Subcutaneous adipose tissue (tissue), 4 donors: ENCODE results near the gene KIFC3. TPM values are rescaled to one million over a fixed set of nuclear protein-coding genes. Genes with fewer than 3 reads are reported as not detected.

Experiments used
- CTCF ChIP-seq: fragments of 450-650 bp; IDR thresholded peaks from one replicate; pipeline ENCODE4 v1.5.1; 2016; ENCODE audit warnings: low read depth, mild to moderate bottlenecking, control low read depth, antibody characterized with exemption, moderate library complexity
- total RNA-seq, 4 donors: library from RNA; depleted of rRNA; stranded (reverse); fragments of >200 nt; gene quantifications; one replicate each; pipeline ENCODE4 v1.1.0, GENCODE V29; 2016

KIFC3 gene
- total RNA-seq, 4 donors from 2014 or later, result 17.9 to 58.8 (median 28.7) TPM

GRCh38 chr16:57842601-57843000, 40.3 kb upstream of the KIFC3 start:
- TF ChIP-seq CTCF, result no peak

- TF ChIP-seq CTCF, result no peak
These were observed 38.5 kb upstream of the KIFC3 start for GRCh38 chr16:57840833-57841232.

GRCh38 chr16:57838161-57838560, 35.9 kb upstream of the KIFC3 start:
- no peak for TF ChIP-seq CTCF

GRCh38 chr16:57837305-57838125, 35.2 kb upstream of the KIFC3 start:
- no peak for TF ChIP-seq CTCF

- no peak for TF ChIP-seq CTCF
These were observed 32.6 kb upstream of the KIFC3 start for GRCh38 chr16:57834936-57835335.

DNA sequence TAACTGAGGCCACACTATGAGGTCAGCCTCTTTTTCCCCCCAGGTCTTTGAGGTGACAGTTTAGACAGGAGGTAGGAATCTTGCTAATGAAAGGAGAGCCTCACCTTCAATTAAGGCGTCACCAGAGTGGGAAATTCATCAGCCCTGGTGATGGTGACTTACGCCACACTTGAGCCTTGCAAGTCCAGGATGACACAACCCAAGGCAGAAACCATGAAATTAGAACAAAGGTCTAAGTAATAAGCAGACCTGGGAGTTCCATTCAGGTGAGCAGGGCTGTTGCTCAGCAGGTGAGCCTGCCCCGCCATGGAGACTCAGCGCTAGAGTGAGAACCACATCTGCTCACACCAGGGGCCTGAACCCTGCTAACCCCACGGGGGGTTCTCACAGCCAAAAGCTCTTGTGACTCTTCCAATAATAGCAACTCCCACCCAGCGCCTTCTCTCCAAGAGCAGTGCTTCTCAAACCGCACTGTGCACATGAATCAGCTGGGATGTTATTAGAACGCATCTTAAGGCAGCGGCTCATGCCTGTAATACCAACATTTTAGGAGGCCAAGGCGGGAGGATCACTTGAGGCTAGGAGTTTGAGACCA, 28.7 kb upstream of the KIFC3 start:
- TF ChIP-seq CTCF, result no peak

DNA sequence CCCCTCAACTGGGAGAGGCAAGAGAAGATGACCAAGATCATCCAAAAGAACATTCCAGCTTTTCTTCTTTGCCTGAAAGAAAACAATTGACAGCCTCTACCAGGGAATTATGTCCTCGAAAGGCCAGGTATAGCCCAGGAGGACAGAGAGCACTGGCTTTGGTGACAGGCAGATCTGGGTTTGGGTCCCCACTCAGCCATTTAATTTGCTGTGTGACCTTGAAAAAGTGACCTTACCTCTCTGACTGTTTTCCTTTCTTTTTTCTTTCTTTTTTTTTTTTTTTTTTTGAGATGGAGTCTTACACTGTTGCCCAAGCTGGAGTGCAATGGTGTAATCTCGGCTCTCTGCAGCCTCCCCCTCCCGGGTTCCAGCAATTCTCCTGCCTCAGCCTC, 27.7 kb upstream of the KIFC3 start:
- TF ChIP-seq CTCF, result no peak
